HG02943 (cell line): ENCODE data around the gene KRTAP2-4.
"Not testable (repeated sequence)": the region's sequence is repeated elsewhere in the genome, so short reads cannot be mapped to it uniquely, and the experiment has no call there.

Experiments
- ATAC-seq: cut with Tn5 transposase; IDR thresholded peaks from one replicate; pipeline ENCODE4 v1.9.1; 2021; ENCODE audit warnings: mild to moderate bottlenecking, low read depth, moderate library complexity; ENCODE audit not compliant: unreplicated experiment

KRTAP2-4 gene

DNA sequence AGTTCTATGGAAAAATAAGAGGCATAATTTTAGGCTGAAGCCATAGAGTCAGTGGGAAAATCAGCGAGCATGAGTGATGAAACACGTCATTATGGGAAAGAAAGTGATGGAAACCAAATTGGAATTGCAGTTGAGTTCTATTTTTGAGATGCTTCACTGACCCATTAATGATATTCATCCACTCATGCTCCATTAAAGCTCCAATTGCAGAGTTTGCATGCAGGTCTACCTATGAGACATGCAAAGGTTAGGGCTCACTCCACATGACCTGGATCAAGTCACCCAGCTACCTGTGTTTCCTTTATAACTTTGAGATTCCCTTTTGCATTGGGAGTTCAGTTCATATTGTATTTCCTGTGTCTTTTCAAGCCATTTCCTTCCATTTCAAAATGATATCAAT, 8.0 kb upstream of the KRTAP2-4 start:
- no peak for ATAC-seq

DNA sequence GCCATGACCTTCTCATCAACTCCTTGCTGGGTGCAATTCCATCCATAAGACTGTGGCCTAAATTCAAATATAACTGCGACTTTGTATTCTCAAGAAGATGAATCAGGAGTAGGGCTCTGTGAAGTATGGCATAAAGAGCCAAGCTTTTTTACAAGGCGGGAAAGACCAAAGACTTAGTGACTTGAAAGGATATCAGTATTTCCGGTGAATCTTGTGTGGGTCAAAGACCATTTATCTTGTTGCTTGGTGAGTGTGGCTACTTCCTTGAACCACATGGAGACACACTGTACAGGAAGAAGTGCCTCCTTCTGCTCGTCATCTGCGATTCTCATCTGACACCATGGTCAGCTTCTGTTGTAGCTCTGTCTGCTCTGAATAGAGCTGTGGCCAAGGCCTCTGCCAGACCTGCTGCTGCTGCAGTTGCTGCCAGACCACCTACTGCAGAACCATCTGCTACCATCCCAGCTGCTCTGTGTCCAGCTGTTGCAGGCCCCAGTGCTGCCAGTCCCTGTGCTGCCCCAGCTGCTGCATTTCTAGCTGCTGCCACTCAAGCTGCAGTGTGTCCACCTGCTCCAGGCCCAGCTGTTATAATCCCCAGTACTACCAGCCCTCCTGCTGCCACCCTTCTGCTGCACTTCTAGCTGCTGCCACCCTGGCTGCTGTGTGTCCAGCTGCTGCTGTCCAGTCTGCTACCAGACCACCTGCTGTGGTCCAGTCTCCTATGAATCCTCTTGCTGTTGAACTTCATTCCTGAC, 6.1 kb upstream of the KRTAP2-4 start:
- no peak for ATAC-seq

DNA sequence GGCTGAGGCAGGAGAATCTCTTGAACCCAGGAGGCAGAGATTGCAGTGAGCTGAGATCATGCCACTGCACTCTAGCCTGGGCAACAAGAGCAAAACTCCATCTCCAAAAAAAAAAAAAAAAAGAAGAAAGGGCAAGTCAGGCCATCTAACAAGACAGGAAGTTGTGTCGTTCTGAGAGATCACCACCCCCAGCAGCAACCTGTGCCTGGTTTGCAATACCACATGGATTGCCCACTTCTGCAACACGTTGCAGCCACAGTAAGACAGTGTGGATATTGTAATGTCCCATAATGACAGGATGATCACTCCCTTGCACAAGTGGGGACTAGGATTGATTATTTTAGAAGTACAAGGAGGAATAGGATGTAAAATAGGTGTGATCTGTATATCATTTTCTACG, 3.4 kb upstream of the KRTAP2-4 start:
- ATAC-seq: no peak

DNA sequence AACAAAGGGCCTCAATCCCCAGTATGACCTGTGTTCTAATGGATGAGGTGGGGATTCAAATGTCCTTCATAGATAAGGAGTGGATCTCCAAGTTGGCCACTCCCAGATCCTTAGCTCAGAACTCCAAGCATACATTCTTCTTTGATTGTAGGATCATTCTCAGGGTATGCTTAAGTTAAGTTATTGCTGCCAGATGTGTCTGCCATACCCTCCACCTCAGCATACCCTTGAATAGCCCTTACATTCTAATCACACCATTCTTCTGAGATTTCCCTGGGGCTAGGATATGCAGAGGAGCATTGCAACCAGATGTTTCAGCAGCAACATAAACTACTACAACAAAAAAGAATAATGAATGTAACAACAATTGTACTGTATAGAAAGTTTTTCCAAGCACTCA, 1.6 kb upstream of the KRTAP2-4 start:
- ATAC-seq: no peak

DNA sequence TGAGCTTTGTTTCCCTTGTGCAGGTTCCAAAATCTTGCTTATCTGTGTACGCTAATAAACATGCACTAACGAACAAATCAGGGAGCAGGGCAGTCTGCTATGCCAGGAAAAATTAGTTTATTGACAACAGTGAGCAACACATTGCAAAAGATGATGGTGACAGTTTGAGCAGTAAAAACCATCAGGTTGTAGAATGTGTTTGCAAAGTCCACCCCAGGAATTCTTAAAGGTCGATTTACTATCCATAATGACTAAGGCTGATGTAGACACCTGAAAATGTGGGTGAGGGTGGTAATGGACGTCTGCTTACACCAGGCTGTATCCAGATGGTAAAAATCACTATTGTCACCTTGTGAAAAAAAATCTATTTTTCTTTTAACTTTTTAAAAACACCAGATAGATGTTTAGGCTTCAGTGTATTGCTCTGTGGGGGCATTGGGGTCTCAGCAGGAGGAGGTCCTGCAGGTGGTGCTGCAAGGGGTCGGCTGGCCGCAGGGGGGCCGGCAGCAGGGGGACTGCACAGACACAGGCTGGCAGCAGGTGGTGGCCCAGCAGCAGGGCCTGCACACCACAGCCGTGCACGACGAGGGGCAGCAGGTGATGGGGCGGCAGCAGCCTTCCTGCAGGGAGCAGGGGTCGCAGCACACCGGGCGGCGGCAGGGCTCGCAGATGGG, 526 bp downstream of the KRTAP2-4 start:
- ATAC-seq: not testable (repeated sequence)

DNA sequence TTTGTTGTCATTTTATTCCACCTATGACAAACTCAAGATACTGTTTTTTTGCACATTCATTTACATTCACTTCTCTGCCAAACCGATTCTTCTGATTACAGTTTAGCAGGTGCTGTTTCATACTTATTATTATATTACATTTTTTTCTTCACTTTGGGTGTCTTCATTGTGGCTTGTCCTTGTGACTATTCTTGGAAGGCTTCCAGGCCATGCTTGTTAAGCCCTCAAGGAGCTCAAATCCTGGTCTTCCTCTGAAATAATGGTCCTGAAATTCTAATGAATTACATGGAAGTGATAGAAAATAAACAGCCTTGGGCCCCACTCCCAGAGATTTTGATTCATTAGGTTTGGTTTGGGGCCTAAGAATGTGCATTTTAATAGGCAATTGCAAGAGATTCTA, 1.4 kb downstream of the KRTAP2-4 start:
- no peak for ATAC-seq

DNA sequence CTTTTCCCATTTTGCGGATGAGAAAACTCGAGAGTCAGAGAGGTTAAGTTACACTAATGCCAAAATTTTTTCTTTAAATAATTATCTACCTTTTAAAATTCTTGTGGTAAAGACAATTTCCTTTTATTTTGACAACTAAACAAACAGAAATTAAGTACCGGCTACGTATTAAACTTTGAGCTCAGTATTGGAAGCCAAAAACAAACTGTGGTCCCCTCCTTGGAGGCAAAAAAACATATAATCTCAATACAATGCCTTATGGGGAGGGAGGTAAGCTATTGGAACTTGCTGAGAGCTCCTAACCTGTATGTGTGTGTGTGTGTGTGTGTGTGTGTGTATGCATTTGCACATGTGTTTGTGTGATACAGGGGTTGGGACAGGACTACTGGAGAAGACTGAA, 2.2 kb downstream of the KRTAP2-4 start:
- no peak for ATAC-seq

DNA sequence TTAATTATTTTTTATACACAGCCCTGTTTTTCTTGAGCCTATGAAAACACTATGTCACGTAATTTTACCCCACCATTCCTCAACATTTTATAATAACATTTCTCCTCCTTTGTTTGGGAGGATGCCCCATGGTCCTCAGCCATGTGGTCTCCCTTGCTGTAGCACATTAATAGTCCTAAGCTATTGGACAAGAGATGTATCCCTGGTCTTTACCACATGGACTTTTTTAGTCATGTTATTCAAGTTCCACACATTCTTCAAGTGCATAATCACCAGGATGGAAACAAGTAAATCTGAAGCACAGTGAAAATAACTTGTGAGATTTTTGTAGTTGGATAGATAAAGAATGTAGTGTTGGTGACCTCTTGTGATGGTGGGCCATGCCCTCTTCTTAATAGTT, 3.7 kb downstream of the KRTAP2-4 start:
- no peak for ATAC-seq

DNA sequence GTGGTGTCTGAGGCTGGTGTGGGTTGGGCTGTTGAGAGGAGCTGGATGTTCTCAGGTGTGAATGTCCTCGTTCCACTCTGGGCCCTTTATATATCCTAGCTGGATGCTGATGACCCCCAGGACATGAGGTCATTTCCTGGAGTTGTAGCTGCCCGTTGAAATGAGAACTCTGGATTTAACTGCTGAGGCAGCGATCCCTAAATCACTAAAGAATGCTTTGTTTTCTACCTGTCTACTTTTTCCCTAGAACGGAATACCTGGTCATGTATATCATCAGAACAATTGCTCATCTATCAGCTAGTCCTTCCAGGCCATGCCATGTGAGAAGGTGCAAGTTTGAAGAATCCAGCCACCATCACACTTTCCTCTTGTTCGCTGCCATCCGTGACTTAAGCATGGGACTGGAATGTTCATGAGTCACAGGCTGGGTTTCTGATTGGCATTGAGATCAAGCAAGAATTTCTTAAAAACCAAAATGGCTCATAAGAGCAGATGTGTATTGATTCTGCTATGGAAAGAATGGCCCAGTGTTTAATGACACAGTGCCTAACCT, 5.6 kb downstream of the KRTAP2-4 start, which contains the start of gene KRTAP2-3:
TSS of gene KRTAP2-3 (minus strand) at position 63 of the 553 bp plus-strand sequence. CDS start 64 bp downstream, outside the sequence.
- no peak for ATAC-seq

DNA sequence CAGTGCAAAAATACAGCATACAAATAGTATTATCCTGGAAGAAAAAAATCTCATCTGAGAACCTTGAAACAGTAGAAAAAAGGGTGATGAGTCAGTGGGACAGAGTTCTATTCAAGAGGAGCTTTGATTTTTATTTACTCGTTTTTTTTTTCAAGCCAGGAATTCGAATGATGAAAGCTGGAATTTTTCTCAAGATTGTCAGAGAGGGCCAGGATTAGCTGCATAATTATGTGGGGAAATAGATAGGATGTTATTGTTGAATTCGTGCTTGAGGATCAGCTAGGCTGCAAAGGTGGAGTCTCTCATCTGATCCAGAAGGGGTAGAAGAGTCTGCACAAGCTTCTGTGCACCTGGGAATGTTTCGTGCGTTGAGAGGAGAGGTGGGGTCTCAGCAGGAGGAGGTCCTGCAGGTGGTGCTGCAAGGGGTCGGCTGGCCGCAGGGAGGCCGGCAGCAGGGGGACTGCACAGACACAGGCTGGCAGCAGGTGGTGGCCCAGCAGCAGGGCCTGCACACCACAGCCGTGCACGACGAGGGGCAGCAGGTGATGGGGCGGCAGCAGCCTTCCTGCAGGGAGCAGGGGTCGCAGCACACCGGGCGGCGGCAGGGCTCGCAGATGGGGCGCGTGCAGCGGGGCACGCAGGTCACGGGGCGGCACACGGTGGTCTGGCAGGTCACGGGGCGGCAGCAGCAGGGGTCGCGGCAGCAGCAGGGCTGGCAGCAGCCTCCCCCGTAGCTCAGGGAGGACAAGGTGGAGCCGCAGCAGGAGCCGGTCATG, 6.2 kb downstream of the KRTAP2-4 start:
- ATAC-seq: not testable (repeated sequence)

DNA sequence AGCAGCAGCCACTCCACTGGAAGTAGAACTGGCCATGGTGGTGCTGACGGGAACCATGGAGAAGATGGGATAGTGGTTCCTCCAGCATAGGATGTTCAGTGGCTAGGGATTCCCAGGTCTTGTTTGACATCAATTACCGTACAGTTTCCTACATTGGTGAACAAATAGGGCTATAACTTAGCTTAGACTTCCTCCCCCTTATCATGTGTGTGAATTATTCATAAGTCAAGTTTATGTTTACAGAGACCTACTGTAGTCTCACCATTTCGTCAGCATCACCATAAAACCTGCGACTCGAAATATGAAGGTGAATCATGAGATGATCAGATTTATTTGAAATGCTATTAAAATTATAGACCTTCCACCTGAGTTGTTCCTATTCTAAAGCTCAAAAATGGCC, 6.9 kb downstream of the KRTAP2-4 start:
- no peak for ATAC-seq

DNA sequence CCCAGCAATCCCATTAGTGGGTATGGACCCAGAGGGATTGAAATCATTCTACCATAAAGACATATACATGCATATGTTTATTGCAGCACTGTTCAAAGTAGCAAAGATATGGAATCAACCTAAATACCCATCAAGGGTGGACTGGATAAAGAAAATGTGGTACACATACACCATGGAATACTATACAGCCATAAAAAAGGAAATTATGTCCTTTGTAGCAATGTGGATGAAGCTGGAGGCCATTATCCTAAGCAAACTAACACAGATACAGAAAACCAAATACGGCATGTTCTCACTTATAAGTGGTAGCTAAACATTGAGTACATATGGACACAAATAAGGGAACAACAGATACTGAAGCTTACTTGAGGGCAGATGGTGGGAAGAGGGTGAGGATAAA, 8.1 kb downstream of the KRTAP2-4 start:
- ATAC-seq: no peak

DNA sequence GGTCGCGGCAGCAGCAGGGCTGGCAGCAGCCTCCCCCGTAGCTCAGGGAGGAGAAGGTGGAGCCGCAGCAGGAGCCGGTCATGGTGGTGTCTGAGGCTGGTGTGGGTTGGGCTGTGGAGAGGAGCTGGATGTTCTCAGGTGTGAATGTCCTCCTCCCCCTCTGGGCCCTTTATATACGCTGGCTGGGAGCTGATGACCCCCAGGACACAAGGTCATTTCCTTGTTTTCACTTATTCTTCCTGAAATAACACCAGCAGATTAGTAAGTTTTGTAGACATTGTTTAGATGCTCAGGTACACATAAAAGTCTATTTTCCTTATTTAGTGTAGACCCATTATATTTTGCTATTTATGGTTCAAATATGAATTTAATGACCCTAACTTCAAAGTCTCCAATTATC, 10.5 kb downstream of the KRTAP2-4 start, which contains the start of gene KRTAP2-2:
TSS of gene KRTAP2-2 (minus strand) at position 101 of the 400 bp plus-strand sequence. CDS start at position 82, 19 bp downstream.
- ATAC-seq: not testable (repeated sequence)

DNA sequence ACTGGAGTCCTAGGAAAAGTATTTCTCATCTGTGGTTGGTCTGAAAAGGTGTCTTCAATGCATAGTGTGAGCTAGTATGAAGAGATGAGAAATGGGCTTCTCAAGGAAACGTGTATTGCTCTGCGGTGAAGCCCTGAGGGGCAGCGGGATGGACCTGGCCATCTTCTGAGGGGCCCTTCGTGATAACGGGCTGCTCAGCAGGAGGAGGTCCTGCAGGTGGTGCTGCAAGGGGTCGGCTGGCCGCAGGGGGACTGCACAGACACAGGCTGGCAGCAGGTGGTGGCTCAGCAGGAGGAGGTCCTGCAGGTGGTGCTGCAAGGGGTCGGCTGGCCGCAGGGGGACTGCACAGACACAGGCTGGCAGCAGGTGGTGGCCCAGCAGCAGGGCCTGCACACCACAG, 11.1 kb downstream of the KRTAP2-4 start:
- ATAC-seq: not testable (repeated sequence)

DNA sequence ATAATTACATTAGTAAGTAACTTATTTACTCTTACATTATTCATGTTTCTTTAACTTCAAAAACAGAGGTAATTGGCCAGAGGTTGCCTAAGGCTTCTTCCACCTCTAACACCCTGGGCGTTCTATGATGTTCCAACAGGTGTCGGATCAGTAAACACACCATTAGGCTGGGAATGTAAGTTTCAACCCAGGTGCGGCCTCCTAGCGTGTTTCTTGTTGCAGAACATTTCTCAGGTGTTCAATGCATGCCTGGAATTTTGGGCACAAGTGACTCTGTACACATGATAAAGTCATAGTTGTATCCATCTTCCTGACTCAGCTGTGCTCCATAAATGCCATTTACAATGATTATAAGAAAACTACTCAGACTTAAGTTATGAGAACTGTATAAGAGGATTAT, 11.7 kb downstream of the KRTAP2-4 start:
- ATAC-seq: no peak

DNA sequence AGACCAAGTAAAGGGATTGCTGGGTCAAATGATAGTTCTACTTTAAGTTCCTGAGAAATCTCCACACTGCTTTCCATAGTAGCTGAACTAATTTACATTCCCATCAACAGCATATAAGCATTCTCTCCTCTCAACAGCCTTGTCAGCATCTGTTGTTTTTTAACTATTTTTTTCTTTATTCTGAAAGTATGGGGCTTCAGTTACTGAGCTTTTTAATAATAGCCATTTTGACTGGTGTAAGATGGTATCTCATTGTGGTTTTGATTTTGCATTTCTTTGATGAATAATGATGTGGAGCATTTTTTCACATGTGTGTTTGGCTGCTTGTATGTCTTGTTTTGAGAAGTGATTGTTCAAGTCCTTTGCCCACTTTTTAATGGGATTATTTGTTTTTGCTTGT, 13.1 kb downstream of the KRTAP2-4 start:
- ATAC-seq: no peak

DNA sequence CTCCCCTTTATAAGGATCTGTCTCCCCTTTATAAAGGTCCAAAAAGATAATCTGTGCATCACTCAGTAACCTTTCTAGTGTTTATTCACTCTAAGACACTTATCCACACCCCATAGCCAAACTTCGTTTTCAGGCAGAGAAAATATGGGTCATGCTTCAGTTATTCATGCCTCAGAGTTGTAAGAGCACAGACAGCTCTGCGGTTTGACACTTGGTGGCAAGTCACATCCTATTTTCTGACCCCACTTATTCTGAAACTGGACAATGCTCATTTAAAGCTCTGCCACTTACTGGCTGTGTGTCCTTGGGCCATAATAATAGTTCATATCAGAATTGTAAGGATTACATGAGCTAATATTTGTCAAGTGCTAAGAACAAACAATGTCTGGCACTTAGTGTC, 16.6 kb downstream of the KRTAP2-4 start:
- ATAC-seq: no peak

DNA sequence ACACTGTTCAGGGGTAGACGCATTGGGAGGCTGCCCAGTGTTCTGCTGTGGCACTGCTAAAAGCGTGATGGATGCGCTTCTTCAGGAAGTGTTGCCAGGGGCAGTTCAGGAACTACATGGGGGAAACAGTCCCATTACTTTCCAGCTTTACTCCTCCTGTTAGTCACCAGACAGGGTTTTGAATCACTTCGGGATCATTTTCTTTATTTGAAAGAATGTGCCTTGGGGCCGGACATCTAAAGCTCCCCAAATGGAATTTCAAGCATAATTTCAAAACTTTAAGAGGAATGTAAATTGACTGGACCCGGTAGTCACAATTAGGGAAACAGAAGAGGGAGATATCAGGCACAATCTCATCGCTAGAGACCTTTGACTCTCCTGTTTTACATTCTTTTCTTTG, 17.2 kb downstream of the KRTAP2-4 start:
- ATAC-seq: no peak

DNA sequence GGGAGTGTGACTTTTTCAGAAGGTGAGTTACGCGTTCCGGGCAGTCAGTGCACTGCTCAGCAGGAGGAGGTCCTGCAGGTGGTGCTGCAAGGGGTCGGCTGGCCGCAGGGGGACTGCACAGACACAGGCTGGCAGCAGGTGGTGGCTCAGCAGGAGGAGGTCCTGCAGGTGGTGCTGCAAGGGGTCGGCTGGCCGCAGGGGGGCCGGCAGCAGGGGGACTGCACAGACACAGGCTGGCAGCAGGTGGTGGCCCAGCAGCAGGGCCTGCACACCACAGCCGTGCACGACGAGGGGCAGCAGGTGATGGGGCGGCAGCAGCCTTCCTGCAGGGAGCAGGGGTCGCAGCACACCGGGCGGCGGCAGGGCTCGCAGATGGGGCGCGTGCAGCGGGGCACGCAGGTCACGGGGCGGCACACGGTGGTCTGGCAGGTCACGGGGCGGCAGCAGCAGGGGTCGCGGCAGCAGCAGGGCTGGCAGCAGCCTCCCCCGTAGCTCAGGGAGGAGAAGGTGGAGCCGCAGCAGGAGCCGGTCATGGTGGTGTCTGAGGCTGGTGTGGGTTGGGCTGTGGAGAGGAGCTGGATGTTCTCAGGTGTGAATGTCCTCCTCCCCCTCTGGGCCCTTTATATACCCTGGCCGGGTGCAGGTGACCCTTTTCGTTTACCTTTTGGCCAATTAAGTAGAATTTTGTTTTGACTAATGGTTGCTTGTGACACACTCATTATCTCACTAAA, 18.8 kb downstream of the KRTAP2-4 start, which contains the start of gene KRTAP2-1:
TSS of gene KRTAP2-1 (minus strand) at position 582 of the 731 bp plus-strand sequence. CDS start at position 533, 49 bp downstream.
- ATAC-seq: not testable (repeated sequence)

DNA sequence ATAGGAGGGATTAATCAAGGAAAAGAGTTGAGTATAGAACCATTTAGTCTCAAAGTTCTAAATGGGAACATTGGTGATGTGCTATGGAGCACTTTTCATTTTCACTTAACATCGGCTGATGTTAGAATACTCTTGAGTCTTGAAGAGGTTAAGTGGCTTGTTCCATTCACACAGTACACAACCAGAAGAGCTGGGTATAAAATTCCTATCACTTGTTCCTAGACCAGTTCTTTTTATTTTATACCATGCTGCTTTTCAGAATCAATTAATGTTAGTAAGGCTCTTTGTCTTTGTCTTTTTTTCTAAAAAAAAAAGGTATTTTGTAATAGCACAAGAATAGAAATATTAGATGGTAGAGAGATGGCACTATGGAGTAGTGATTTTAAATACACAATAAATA, 22.7 kb downstream of the KRTAP2-4 start:
- ATAC-seq: no peak
